ENCODE results near the gene FST.

FST gene, protein sequence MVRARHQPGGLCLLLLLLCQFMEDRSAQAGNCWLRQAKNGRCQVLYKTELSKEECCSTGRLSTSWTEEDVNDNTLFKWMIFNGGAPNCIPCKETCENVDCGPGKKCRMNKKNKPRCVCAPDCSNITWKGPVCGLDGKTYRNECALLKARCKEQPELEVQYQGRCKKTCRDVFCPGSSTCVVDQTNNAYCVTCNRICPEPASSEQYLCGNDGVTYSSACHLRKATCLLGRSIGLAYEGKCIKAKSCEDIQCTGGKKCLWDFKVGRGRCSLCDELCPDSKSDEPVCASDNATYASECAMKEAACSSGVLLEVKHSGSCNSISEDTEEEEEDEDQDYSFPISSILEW

DNA sequence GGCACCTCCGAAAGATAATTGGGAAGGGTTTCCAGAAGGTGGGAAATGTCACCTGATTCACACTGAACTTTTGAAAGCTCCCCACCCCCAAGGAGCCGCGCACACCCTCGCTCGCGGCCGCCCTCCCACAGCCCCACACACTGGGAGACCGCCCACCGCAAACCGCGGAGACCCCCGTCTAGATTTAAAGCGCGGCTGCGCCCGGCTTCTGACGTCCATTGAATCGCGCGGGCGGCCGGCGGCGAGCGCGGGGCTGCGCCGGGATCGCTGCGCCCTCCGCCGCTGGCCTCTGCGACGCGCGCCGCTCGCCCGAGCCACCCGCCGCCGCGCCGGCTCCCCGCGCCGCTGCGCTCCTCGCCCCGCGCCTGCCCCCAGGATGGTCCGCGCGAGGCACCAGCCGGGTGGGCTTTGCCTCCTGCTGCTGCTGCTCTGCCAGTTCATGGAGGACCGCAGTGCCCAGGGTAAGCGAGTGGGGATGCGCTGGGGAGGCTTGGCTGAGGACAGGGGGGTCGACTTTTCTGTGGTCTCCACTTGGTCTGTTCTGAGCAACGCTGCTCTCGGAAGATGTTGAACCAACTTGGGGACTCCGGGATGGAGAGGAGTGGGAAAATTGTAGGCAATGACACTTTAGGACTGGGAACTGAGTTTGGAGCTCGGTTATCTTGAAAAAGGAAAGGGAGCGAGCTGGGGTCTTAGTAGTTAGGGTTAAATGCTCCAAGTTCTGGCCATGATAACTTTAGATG is at the start of gene FST:
Gene FST, plus strand, starts transcription at position 214 of the 743 bp plus-strand sequence. Its CDS starts 163 bp downstream, at position 377.
- no peaks in the 10 kb centered on the region for H3K9me3 ChIP-seq (ENCODE audit: control insufficient read depth, insufficient read depth, low read length)
- H3K9ac ChIP-seq (ENCODE audit: low read depth, low read length) = peak within 1 kb of the TSS; percentile 94
- H3K36me3 ChIP-seq (ENCODE audit: insufficient read depth, low read length) = peaks cover 15% of the 10 kb centered on the region; the same call in 1 of the 2 replicates
- H3K4me1 ChIP-seq (ENCODE audit: insufficient read depth, low read length) = peaks cover 7% of the 10 kb centered on the region

DNA sequence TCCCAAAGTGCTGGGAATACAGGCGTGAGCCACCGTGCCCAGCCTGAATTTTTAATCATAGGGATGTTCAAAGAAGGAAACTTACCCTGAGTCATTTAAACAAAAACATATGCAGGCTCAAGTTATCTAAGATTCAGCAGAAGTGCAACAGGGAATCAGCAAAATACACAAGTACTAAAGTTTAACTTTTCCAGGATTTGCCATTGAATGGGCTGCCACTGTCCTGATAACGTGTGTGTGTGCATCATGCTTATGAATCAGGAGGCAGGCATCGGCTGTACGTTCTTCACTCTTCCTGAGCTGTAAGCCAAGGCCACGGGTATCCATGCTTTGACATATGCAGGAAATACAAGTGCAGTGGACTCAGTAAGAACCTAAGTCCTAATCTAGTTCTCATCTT is 48.8 kb upstream of the FST start:
- H3K4me1 ChIP-seq (ENCODE audit: insufficient read depth, low read length) = no peaks in the 10 kb centered on the region; the same call in 1 of the 2 replicates
- H3K36me3 ChIP-seq (ENCODE audit: insufficient read depth, low read length) = no peaks in the 10 kb centered on the region
- H3K9ac ChIP-seq (ENCODE audit: low read depth, low read length) = no peak overlapping the region
- H3K9me3 ChIP-seq (ENCODE audit: control insufficient read depth, insufficient read depth, low read length) = no peaks in the 10 kb centered on the region

DNA sequence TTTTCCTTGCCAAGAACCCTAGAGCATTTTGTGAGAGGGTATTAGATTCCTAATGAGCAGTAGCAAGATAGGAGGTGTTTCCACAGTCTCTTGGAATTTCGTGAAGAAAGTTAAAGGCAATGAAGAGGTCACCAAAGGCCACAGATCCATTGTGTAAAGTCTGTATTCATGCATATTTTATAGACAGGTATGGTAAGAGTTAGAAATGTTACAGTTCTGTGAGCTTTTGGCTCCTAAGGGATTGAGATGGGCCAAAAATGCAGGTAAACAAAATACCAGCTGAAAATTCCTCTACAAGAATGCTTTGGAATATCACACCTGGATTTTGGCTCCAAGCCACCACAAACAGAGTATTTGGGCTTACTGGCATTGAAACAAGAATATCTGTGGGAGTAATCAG is 47.4 kb upstream of the FST start:
- Histone ChIP-seq H3K36me3 (ENCODE audit: insufficient read depth, low read length) (no peaks in the 10 kb centered on the region), H3K9ac (ENCODE audit: low read depth, low read length) (no peak overlapping the region), H3K4me1 (ENCODE audit: insufficient read depth, low read length) (no peaks in the 10 kb centered on the region; the same call in 1 of the 2 replicates), H3K9me3 (ENCODE audit: control insufficient read depth, insufficient read depth, low read length) (no peaks in the 10 kb centered on the region)

DNA sequence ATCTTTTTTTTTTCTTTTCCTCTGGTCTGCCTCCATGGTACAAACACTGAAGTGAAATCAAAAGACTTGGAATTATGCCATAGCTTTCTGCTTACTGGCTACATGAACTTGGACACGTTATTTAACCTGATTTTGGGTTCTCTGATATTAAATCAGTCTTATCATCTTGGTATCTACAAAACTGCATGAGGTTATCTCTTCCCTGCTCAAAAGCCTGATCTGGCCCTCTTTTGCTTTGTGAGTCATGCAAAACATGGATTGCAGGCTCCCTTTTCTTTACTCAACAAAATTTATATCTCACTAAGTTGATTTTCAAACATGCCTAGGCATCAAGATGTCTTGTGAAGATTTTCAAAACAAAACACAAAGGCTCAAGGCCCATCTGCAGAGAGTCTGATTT is 45.9 kb upstream of the FST start:
- H3K36me3 ChIP-seq (ENCODE audit: insufficient read depth, low read length) = no peaks in the 10 kb centered on the region

DNA sequence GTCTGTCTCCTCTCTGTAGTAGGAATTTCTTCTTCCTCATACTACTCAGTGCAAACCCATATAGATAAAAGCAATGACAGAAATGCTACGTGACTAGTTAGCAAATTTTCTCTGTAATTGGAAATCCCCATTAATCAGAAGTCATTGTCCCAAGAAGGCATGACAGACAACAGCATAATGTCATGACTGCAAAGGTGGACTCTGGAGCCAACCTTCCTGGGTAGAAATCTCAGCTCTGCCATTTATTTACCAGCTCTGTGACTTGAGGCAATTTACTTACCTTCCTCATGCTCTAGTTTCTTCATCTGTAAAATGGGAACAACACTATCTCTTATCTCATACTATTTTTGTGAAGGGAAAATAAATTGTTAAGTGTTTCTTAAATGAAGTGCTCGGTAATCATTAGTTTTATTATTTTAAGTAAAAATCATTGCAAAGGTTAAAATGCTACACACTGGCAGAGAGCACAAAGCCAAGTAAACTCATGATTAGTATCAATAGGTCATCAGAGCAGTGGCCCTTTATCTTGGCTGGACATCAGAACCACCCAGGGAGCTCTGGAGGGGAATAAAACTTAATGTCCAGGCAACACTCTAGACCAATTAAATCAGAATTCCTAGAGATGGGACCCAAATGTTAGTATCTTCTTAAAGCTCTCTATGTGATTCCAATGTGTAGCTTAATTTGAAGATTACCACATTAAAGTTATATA is 43.8 kb upstream of the FST start:
- Histone ChIP-seq H3K4me1 (ENCODE audit: insufficient read depth, low read length) (no peaks in the 10 kb centered on the region), H3K36me3 (ENCODE audit: insufficient read depth, low read length) (no peaks in the 10 kb centered on the region), H3K9me3 (ENCODE audit: control insufficient read depth, insufficient read depth, low read length) (no peaks in the 10 kb centered on the region), H3K9ac (ENCODE audit: low read depth, low read length) (no peak overlapping the region)

More for the DNA sequence above, 45.9 kb upstream of the FST start:
- H3K9ac ChIP-seq (ENCODE audit: low read depth, low read length) = no peak overlapping the region
- H3K4me1 ChIP-seq (ENCODE audit: insufficient read depth, low read length) = no peaks in the 10 kb centered on the region; the same call in 1 of the 2 replicates
- no peaks in the 10 kb centered on the region for H3K9me3 ChIP-seq (ENCODE audit: control insufficient read depth, insufficient read depth, low read length)

DNA sequence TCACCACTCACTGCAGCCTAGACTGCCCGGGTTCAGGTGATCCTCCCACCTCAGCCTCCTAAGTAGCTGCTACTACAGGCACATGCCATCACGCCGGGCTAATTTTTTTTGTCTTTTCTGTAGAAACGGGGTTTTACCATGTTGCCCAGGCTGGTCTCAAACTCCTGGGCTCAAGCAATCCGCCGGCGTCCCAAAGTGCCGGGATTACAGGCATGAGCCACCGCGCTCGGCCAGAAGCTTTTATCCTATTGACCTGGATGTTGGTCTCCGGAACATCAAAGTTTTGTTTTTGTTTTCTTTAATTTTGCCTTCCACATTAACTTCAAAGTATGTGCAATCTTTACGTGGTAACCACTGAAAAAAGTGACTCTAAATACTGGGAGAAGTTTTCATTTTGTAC is 42.4 kb upstream of the FST start:
- no peaks in the 10 kb centered on the region for H3K4me1 ChIP-seq (ENCODE audit: insufficient read depth, low read length)
- H3K36me3 ChIP-seq (ENCODE audit: insufficient read depth, low read length) = no peaks in the 10 kb centered on the region
- no peaks in the 10 kb centered on the region for H3K9me3 ChIP-seq (ENCODE audit: control insufficient read depth, insufficient read depth, low read length)
- no peak overlapping the region for H3K9ac ChIP-seq (ENCODE audit: low read depth, low read length)

DNA sequence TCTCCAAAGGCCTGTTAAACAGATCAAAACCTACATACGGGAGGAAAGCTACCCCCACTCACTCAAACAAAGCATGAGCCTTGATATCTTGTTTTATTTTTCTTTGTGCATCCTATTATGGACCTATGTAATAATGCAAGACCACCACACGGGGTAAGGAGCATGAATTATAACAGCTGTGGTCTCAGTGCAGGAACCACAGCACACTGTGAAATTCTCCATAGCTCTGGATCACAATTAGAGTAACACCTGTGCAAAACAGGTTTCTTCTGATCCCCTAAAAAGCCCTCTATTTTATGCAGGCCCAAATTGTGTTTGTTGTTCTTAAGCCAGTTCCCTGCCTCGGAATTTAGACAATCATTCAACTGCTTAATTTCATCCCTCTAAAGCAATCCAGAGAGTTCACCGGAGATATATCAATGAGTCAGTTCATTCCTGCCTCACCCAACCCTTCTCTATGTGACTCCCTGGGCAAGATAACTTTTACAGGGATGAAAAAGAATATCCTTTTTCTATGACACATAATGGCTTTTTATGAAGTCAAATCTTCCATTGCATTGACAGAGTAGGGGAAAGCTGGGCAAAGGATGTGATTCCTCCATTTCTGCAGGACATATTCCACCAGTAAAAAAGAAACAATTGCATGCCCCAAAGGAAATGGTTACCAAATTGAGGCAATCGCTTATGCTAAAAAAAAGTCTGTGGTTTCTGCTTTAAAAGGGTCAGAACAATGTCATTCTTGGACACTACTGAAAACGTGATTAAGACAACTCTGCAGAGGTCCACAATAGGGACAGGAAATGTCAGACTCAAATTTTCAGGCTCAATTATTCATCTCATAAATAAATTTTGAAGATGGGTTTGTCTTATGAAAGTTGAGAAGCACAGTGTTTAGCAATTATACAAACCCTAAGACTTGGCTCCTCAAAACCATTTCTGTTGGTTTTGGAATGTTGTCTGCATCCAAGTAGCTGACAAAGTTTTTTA is 41.6 kb upstream of the FST start:
- H3K9ac ChIP-seq (ENCODE audit: low read depth, low read length) = no peak overlapping the region

DNA sequence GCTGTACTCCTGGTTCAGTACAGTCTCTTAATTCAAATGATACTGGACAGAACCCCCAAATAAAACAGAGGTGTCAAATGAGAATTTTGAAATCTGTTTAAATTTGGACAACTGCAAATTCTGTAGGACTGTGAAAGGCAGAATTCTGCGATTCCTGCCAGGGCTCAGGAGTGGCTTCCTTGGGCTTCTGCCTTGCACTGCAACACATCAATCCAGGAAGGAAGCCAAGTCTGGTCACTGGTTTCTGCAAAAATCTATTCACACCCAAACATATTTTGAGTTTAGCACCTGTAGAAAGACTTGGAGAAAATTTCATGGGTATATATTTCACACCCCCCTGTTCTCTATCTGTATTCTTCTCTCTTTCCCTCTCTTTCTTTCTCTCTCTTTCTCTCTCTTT is 37.5 kb upstream of the FST start:
- H3K9ac ChIP-seq (ENCODE audit: low read depth, low read length) = no peak overlapping the region
- H3K9me3 ChIP-seq (ENCODE audit: control insufficient read depth, insufficient read depth, low read length) = no peaks in the 10 kb centered on the region
- no peaks in the 10 kb centered on the region for H3K36me3 ChIP-seq (ENCODE audit: insufficient read depth, low read length)
- H3K4me1 ChIP-seq (ENCODE audit: insufficient read depth, low read length) = no peaks in the 10 kb centered on the region

More for the DNA sequence above, 41.6 kb upstream of the FST start:
- H3K9me3 ChIP-seq (ENCODE audit: control insufficient read depth, insufficient read depth, low read length) = no peaks in the 10 kb centered on the region
- H3K36me3 ChIP-seq (ENCODE audit: insufficient read depth, low read length) = no peaks in the 10 kb centered on the region
- H3K4me1 ChIP-seq (ENCODE audit: insufficient read depth, low read length) = no peaks in the 10 kb centered on the region

DNA sequence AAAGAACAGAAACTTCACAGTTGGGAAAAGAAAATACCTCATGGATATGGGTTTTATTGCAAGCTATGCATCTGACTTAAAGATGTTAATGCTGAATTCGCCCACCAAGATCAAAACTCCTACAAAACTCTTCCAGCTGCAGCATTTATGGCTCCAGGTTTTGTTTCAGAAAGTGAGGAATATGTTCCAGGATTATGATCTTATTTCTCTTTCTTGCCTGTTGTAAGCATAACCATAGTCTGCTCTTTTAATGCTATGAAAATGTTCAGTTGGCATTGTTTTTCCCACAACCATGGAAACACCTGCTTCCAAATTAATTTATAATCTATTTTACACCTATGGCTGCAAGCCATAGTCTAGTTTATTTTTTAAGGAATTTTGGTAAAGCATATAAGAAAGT is 34.9 kb upstream of the FST start:
- no peaks in the 10 kb centered on the region for H3K4me1 ChIP-seq (ENCODE audit: insufficient read depth, low read length)
- no peaks in the 10 kb centered on the region for H3K36me3 ChIP-seq (ENCODE audit: insufficient read depth, low read length)

DNA sequence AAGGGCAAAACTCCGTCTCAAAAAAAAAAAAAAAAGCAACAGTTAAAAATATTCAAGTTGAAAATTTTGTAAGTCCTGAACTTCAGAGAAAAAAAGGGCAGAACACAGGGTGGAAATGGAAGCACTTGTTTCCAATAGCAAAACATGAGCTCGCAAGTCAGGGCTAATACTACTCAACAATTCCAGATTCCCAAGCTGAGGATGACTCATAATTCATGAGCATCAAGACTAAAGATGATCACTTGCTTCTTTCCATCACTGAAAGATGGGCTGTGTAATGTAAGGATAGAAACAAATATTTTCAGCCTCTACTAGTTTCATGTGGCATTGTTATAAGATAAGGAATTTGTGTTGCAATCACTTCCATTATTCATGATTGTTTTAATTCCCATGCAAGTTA is 33.5 kb upstream of the FST start:
- Histone ChIP-seq H3K9me3 (ENCODE audit: control insufficient read depth, insufficient read depth, low read length) (no peaks in the 10 kb centered on the region), H3K36me3 (ENCODE audit: insufficient read depth, low read length) (no peaks in the 10 kb centered on the region), H3K4me1 (ENCODE audit: insufficient read depth, low read length) (no peaks in the 10 kb centered on the region), H3K9ac (ENCODE audit: low read depth, low read length) (no peak overlapping the region)

More for the DNA sequence above, 34.9 kb upstream of the FST start:
- no peaks in the 10 kb centered on the region for H3K9me3 ChIP-seq (ENCODE audit: control insufficient read depth, insufficient read depth, low read length)
- no peak overlapping the region for H3K9ac ChIP-seq (ENCODE audit: low read depth, low read length)

DNA sequence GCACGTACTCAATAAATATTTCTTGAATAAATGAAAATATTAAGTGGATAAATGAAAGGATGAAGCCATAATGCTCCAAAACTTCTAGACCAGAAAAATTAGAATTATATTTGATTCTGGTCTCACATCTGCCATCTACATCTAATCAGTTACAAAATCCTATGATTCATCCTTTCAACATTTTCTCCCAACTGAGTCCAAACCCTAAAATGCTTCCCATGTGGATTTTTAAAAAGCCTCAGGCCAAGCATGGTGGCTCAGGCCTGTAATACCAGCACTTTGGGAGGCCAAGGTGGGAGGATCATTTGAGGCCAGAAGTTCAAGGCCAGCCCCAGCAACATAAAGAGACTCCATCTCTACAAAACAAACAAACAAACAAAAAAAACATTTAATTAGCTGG is 31.6 kb upstream of the FST start:
- Histone ChIP-seq H3K9ac (ENCODE audit: low read depth, low read length) (no peak overlapping the region), H3K9me3 (ENCODE audit: control insufficient read depth, insufficient read depth, low read length) (no peaks in the 10 kb centered on the region), H3K4me1 (ENCODE audit: insufficient read depth, low read length) (peaks cover 9% of the 10 kb centered on the region; the same call in 1 of the 2 replicates), H3K36me3 (ENCODE audit: insufficient read depth, low read length) (no peaks in the 10 kb centered on the region)

DNA sequence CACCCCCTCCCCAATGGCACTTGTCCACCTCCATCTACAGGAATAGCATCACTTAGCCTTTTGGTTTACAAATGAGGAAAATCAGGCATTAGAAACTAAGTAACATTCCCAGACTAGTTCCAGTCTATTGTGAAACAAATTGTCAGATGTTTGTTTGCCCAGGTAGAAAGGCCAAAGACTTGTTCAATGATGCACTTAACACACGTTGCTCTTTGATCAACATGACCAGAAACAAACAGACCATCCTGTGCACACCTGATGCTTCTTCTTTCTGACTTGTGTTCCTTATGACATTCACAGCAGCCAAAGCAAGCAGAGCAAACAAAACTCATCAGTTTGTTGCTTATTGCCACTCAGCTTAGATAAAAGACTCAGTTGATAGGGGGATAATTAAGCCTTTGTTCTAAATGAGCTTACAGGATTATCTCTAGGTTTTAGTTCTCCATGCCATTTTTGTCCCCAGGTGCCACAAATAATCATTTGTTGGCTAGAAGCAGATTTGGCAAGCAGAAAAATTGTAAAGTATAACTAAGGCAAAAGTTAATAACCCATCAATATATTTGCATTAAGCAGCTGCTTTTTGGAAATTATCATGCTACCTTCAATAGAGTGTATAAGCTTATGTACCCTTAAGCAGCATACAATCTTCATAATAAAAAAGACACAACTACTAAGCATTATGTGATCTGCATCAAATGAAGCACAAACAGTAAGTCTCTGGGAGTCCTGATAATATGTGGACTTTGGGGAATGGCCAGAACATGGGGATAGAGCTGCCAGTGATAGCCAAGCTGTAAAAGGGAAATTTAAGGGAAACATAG is 26.3 kb upstream of the FST start:
- Histone ChIP-seq H3K36me3 (ENCODE audit: insufficient read depth, low read length) (no peaks in the 10 kb centered on the region), H3K9me3 (ENCODE audit: control insufficient read depth, insufficient read depth, low read length) (no peaks in the 10 kb centered on the region), H3K9ac (ENCODE audit: low read depth, low read length) (no peak overlapping the region), H3K4me1 (ENCODE audit: insufficient read depth, low read length) (peaks cover 12% of the 10 kb centered on the region; the same call in 1 of the 2 replicates)

DNA sequence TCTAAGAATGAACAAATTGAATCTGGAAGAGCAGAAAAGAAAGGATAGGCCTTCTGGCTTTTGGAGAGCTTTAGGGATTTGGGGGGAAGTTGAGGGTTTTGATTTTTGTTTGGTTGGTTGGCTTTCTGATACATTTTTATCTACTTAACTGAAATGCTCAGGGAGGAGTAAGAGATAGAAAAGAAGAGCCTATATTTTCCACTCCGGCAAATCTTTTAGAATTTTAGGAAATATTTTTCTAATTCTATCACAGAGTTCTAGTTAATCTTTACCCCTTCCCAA is 25.8 kb upstream of the FST start:
- Histone ChIP-seq H3K36me3 (ENCODE audit: insufficient read depth, low read length) (no peaks in the 10 kb centered on the region), H3K4me1 (ENCODE audit: insufficient read depth, low read length) (peaks cover 12% of the 10 kb centered on the region; the same call in 1 of the 2 replicates), H3K9ac (ENCODE audit: low read depth, low read length) (no peak overlapping the region), H3K9me3 (ENCODE audit: control insufficient read depth, insufficient read depth, low read length) (no peaks in the 10 kb centered on the region; the same call in 1 of the 2 replicates)
